SK-N-MC (cell line): ENCODE results near the gene SLCO3A1.

ENCODE experiments used
- EZH2 ChIP-seq: fragments of 200-600 bp; sonication (generic); IDR thresholded peaks from one replicate; pipeline ENCODE4 v1.6.1; 2017; ENCODE audit warnings: antibody characterized with exemption
- FOXP2 ChIP-seq: optimal IDR thresholded peaks from 2 replicates; pipeline ENCODE3; 2011; ENCODE audit warnings: mild to moderate bottlenecking, moderate library complexity; ENCODE audit not compliant: insufficient read depth; ENCODE audit errors: extremely low read length, control extremely low read depth
- POLR2AphosphoS5 ChIP-seq: IDR thresholded peaks from 2 replicates; pipeline ENCODE4 v1.6.1; 2012; ENCODE audit warnings: mild to moderate bottlenecking, low read depth, low read length, borderline replicate concordance

DNA sequence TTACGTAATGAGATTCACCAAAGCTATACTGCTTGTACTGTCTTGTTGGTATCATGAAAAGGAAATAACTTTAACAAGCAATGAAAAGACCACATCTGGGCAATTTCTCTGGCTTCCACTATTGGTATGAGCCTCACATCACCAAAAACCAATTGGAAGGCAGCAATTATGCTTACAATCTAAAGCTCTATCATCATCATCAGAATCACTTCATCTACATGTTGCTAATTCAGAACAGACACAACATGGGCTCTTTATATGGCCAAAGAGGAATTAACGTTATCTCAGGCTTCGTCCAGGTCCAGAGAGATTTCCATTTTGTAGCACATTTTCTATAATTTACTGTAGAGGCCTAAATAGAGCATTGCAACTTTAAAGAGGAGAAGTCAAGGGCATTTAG, 36.6 kb upstream of the SLCO3A1 start:
- TF ChIP-seq EZH2 (no peak), POLR2AphosphoS5 (no peak), FOXP2 (no peak)
